GM18520 (cell line): Measurements from ENCODE around the gene PLK1.
"Not testable (repeated sequence)": the region's sequence is repeated elsewhere in the genome, so short reads cannot be mapped to it uniquely, and the experiment has no call there.

ENCODE experiments used
- ATAC-seq: cut with Tn5 transposase; IDR thresholded peaks from one replicate; pipeline ENCODE4 v1.9.1; 2021; ENCODE audit not compliant: unreplicated experiment

The PLK1 gene

GRCh38 chr16:23678430-23679273 lies at the start of gene PLK1:
TSS of gene PLK1 (plus strand) at chr16:23678889. CDS start at chr16:23678933, 44 bp downstream.
- peak; percentile 83 for ATAC-seq

DNA sequence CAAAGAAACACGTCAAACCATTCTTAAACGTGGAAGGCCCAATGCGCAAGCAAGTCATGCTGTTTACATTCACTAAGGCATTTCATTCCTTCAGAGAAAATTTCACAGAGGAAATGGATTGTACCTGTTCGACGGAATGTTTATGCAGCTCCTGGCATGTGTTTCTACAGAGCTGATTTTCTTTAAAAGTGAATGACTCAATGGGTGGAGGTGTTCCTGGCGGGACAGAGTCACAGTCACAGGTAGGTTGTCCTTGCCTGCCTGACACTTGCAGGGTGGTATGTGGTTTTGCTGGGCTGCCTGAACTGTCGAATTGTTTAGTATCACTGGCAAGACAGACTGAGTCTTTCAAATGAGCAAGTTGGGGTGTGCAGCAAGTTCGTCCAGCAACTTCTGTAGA lies 49.2 kb upstream of the PLK1 start:
- no peak for ATAC-seq

GRCh38 chr16:23631874-23632273 lies 46.8 kb upstream of the PLK1 start:
- ATAC-seq = not testable (repeated sequence)

- no peak for ATAC-seq
Observed at GRCh38 chr16:23634461-23635036, 44.1 kb upstream of the PLK1 start.

GRCh38 chr16:23635958-23636357 lies 42.7 kb upstream of the PLK1 start:
- ATAC-seq = no peak

DNA sequence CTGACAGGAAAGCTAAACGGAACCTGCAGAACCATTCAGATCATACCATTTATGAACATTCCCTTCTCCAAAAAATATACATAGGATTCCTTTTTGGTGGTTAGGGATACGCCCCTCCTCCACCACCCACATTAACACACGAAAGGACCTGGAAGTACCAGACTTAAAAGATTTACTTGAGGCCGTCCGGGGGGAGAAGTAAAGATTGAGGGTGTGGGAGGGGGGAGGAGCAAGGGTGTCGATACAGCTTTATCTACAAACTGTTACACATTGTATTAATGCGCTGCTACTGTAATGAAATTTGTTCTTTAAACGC lies 38.1 kb upstream of the PLK1 start:
- ATAC-seq = no peak

- ATAC-seq = peak; percentile 97
Observed at GRCh38 chr16:23640931-23641765, 37.5 kb upstream of the PLK1 start, which contains the start of the genes DCTN5 and PALB2. TSS of gene DCTN5 (plus strand) at chr16:23641466. CDS start at chr16:23641543, 77 bp downstream. TSS of gene PALB2 (minus strand) at chr16:23641310. CDS start at chr16:23641157, 153 bp downstream.

DNA sequence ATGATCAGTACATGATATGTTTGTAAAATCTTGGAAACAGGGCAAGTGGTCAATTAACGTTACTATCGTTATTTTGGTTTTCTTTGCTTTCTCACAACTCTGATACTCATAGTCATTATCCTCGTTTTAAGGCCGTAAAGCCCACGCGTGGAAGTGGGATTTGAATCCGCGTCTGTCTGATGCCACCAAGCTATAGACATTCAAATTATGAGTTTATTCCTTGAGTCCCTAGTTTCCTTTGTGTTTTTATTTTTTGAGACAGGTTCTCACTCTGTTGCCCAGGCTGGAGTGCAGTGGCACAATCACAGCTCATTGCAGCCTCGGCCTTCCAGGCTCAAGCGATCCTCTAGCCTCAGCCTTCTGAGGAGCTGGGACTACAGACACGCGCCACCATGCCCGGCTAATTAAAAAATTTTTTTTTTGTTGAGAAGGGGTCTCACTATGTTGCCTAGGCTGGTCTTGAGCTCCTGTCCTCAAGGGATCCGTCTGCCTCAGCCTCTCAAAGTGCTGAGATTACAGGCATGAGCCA lies 36.4 kb upstream of the PLK1 start:
- no peak for ATAC-seq

DNA sequence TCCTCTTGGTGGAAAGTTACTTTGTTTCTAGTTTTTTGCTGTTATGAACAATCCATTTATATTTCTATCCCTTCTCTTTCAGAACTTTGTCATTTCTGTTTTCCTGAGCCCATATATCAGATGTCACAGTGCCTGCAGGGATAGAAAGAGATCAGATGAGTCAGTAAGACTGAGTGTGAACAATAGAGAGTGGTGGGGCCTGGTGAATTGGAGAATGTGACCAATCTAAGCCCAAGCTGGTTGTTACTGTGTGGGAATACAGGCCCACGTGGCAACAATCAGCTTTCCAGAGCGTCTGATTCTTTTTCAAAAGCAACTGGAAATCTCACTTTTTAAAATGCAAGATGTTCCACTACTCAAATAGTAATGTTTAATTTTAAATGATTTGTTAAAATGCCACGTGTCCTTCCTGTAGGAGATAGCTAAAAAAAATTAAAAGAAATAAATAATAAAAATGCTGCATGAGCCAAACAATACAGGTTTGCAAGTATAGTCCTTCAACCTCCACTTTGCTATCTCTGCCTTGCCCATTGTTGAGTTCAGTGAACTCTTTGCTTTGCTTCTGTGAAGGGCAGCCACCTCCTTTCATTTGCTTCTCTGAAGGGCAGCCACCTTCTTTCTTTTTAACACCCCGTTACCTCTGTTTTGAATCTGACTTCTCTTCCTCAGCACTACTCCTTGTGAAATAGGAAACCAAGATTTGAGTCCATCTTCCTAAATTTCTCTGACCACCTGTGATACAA lies 27.8 kb upstream of the PLK1 start:
- no peak for ATAC-seq

DNA sequence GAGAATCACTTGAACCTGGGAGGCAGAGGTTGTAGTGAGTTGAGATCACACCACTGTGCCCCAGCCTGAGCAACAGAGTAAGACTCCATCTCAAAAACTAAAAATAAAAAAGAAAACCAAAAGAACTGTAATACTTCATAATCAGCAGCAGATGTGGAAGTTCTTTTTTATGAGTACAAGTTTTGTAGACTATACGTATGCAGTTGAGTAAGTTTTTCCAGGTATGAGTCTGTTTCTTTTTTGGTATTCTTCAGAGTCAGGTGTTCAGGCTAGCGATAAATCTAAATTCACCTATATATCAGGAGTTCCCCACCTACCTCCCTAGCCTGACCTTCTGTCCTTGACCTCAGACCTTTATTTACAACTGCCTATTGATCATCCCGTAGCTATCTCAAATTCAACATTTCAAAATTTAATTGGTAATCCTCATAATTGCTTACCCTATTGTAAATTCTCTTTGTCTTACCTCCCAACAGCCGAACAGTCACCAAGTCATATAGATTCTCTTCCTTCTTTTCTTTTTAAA lies 26.7 kb upstream of the PLK1 start:
- ATAC-seq = no peak

DNA sequence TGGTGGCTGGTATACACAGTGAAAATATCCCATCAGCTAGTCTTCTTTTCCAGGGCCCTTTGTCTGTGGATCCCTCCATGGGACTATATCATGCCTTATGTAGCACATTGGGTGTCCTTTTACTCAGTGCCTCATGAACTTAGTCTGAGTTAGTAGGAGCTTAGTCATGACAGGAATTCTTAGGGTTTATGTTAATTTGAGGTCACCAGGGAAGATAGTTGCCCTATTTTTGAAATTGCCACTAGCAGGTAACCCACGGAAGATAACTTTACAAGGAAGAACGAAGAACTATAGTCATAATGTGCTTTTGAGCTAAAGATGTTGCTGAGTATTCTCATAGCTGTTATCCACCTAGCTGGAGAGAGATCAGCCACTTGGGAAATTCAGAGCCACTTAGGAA lies 14.8 kb upstream of the PLK1 start:
- ATAC-seq = no peak

GRCh38 chr16:23666571-23667354 lies 11.9 kb upstream of the PLK1 start:
- no peak for ATAC-seq

- ATAC-seq = no peak
Observed at GRCh38 chr16:23667355-23667659, 11.4 kb upstream of the PLK1 start.

GRCh38 chr16:23668225-23668624 lies 10.5 kb upstream of the PLK1 start:
- no peak for ATAC-seq

DNA sequence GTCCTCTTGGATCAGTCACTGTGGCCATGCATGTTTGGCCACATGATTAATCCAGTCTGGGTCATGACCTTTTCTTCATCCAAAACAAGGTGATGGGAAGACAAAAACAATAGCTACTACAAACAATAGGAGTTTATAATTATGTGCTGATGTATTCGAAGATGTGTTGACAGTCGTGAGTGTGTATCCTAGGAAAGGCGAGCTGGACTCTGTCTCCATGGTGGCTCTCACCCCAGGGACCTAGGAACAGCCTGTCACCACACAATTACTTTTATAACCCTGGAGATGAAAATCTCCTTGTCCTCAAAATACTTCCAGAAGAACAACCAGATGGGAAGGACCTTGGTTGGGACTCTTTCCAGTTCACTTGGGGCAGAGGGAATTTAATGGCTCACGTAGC lies 9.8 kb upstream of the PLK1 start:
- ATAC-seq = no peak

DNA sequence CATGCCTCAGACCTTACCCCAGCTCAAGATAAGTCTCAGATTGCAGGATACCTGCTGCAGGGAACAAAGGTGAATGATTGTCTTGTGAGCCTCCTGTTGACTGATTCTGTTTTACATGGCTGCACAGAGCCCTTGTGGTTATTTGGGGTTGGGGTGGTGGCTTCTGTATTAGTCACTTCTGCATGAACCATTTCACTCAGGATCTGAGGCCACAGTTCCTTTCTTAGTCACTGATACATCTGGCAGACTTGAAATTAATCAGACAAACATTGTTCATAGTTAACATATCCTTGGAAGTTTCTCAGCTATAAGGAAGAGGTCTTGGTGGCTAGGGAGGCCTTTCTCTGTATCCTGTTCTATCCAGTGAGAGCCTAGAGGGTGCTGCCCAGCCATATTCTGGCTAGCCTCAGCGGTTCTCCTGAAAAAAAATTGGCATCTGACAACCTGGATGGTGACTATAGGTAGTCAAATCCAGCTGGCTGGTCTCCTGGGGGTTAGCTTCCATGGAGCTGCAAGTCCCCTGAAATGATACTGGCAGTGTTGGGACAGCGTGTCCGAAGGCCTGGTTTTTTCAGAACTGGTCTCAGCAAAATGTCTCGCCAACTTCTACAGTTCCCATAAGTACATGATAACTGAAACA lies 8.4 kb upstream of the PLK1 start:
- ATAC-seq = peak; percentile 89

GRCh38 chr16:23673971-23674614 lies 4.6 kb upstream of the PLK1 start:
- no peak for ATAC-seq

GRCh38 chr16:23676924-23677480 lies 1.7 kb upstream of the PLK1 start:
- ATAC-seq = no peak
